HG02610 (cell line): Measurements from ENCODE around the gene MLN.
A peak's percentile ranks its signal among the peaks of the same experiment; 100 is the strongest.

Experiments used
- ATAC-seq: cut with Tn5 transposase; IDR thresholded peaks from one replicate; pipeline ENCODE4 v1.9.1; 2021; ENCODE audit warnings: mild to moderate bottlenecking, moderate library complexity; ENCODE audit not compliant: unreplicated experiment

Gene MLN

GRCh38 chr6:33803571-33804053, at the start of gene MLN:
Gene MLN (minus strand): TSS chr6:33804003. CDS start chr6:33801163, 2,840 bp downstream.
- ATAC-seq: no peak

GRCh38 chr6:33853026-33853425, 49.2 kb upstream of the MLN start:
- no peak for ATAC-seq

- no peak for ATAC-seq
Observed at GRCh38 chr6:33851959-33852358, 48.2 kb upstream of the MLN start.

DNA sequence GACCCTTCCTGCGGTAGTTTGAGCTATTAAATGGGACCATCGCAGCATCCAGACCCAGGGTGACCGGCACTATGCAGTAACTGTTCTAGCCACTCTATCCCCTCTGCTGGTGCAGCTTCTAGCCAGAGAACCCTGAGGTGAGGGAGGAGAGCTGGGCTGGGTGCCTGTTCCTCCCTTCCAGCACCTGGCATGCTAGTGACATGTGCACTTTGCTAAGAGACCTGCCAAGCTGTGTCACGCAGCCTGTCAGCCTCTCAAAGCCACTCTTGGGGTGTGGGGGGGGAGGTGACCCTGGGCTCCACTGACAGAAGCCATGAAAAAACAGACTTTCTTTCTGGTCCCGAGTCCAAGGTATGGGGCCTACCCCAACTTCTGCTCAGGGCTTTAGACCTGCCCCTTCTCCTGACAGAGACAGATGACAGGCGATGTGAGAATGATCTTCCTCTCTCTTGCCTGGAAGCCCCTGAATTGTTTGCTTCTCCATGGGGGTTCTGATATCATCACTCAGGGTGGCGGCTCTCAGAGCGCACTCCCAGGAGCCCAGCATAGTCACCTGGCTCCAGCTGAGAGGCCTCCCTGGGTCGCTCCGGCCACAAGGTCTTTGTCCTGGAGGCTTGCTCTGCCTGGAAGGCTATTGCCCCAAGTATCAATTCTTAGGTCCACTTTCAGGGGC, 47.2 kb upstream of the MLN start:
- ATAC-seq: no peak

DNA sequence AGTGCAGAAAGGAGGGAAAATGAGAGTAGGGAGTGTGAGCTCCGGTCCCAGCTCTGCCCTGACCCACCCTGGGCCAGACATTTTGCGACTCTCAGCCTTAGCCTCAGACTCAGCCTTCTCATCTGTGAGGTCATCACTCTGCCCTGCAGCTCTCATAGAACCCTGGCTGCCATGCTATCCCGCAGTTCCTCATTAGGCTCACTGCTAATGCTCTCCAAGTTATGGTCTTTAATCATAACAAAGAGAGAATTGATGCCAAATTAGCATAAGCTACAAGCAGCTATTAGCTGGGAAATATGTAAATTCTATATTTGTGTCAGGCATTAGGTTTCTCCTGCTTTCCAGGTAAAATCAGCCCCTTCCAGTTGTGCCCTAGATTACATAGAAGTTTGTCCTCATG, 46.5 kb upstream of the MLN start:
- no peak for ATAC-seq

DNA sequence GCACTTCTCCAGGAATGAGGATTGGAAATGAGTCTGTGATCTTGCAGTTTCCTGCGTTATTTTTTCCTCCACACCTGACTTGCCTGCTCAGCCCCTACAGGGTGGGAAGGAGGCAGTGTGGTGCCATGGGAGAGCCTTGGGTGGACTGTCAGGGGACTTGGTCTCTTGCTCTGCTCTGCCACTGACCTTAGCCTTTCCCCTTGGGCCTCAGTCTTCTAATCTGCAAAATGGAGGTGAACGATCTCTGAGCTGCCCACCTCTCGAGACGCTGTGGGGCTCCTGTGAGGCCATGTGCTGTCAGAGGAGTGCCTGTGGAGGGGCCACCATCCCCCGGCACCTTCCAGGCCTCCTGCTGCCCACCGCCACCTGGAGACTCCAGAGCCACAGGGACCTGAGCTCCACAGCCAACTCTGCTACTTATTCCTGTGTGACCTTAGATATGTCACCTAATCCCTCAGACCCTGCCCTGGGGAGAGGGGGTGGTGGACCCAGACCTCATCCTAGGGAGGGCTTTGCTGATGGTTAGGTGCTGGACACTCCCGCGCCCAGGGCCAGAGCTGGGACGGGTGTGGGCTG, 45.8 kb upstream of the MLN start:
- ATAC-seq: no peak

DNA sequence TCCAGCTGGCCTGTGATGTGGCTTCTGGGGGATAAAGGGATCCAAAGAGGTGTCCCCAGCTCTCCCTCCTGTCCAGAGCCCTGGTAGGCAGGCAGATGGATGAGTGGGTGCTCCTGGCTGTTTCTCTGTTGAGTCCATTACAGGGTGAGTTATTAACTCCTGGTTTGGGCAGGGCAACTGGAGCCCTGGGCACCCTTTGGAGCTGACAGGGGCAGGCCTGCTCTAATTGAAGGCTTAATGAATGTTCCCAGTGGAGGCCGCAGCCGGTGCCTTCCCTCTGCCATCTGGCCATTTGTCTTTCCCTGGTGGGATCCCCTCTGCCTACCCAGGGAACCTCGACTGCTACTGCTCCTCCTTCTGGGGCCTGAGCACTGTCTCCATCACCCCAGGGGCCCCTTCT, 44.7 kb upstream of the MLN start:
- no peak for ATAC-seq

DNA sequence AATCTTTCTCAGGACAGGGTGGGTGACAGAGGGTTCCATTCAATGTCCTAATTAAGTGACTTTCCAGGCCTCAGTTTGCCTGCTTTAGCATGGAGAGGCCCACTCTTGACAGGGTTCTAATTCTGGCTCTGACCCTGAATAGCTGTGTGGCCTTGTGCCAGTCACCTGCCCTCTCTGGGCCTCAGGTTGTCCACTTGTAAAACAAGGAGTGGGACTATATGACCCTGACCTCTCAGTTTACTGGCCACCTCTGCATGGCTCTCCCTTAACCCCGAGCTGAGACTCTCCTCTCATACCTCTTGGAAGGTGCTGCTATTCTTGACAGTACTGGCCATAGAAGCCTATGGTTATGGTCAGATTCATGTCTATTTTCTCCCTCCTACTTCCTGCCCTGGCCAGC, 44.1 kb upstream of the MLN start:
- ATAC-seq: no peak

- no peak for ATAC-seq
Observed at GRCh38 chr6:33847078-33847477, 43.3 kb upstream of the MLN start.

- ATAC-seq: no peak
Observed at GRCh38 chr6:33846226-33846625, 42.4 kb upstream of the MLN start.

GRCh38 chr6:33845031-33845745, 41.4 kb upstream of the MLN start:
- ATAC-seq: no peak

DNA sequence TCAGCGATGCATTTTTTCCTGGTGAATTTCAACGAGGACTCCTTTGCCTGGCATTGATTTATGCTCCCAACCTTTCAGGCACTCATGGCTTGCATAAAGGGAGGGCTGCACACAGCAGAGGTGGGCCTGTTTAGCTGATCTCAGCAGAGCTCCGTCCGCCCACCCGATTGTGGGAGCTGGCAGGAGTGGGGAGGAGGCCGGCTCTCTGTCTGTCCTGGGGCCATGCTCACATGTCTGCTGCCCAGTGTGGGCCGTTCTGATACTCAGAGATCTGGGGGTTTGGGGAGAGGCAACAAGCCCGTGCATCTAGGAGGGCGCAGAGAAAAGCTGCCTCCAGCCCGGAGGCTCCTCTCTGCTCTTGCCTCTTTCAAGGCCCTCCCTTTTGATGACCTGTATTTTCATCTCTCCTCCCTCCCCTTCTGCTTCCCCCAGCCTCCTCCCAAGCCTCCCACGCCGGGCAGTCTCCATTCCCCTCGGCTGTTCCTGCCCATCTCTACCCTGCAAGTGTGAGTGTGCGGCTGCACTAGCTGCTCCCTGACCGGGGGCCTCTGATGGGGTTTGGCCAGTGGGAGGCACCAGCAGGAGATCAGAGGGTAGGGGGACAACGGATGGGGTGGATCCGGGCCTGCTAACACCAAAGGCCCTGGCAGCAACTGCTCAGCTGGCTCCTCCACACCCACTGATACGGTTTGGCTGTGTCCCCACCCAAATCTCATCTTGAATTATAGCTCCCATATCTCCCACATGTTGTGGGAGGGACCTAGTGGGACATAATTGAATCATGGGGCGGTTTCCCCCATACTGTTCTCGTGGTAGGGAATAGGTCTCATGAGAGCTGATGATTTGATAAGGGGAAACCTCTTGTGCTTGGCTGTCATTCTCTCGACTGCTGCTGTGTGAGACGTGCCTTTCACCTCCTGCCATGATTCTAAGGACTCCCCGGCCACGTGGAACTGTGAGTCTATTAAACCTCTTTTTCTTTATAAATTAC, 39.6 kb upstream of the MLN start:
- ATAC-seq: no peak

DNA sequence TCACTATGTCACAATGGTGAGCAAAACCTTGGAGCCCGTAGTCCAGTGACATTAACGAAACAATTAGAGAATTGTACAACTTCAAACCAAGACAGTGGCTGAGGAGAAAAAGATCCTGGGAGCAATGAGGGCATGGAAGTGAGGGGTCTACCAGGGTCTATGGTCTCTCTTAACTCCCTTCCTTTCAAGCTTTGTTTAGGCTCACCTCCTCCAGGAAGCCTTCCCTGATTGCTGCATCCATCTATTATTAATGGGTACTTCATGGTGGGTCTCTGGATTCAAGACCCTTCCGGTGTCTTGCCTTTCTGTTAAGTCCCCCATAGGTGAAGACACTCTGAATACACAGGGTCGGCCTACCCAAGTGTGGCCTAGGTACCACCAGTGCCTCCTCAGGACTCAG, 38.1 kb upstream of the MLN start:
- ATAC-seq: no peak

GRCh38 chr6:33841070-33841469, 37.3 kb upstream of the MLN start:
- ATAC-seq: no peak

DNA sequence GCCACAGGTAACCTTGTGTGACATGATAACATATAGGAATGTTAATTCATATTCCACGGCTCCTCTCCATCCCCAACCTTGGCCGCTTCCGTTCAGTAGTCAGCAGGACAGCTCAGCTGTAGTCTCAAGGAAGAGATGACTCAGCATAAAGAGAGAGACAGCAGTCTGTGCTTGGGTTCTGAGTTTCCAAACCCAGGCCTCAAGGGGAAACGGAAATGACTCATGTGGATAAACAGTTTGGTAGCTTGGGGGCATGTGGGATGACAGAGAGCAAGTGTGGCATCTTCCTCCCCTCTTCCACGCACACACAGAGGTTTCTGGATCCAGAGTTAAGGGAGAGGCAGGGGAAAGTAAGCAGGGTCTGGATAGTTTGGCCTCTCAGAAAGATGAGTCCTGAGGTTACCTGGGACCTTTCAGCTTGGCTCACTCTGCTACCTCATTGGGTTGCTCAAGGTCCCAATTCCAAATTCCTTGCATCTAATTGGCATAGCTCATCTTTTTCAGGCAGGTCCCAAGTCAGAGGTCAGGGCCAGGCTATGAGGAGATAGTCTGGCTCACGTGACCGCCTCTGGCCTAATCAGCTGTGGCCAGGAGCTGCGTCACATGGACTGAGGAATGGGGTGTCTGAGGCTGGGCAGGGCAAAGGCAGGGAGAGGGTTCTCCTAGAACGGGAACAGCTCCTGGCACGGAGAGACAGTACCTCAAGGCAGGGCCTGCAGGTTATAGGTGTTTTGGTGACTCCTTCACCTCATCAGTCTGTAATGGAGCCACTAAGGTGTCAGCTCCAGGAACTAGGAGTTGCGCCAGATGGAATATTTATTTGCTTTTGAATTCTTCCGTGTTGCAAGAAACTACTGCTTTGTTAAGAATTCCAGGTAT, 36.5 kb upstream of the MLN start:
- ATAC-seq: peak; percentile 87

GRCh38 chr6:33839399-33840047, 35.7 kb upstream of the MLN start:
- ATAC-seq: no peak

GRCh38 chr6:33838983-33839382, 35.2 kb upstream of the MLN start:
- ATAC-seq: no peak

DNA sequence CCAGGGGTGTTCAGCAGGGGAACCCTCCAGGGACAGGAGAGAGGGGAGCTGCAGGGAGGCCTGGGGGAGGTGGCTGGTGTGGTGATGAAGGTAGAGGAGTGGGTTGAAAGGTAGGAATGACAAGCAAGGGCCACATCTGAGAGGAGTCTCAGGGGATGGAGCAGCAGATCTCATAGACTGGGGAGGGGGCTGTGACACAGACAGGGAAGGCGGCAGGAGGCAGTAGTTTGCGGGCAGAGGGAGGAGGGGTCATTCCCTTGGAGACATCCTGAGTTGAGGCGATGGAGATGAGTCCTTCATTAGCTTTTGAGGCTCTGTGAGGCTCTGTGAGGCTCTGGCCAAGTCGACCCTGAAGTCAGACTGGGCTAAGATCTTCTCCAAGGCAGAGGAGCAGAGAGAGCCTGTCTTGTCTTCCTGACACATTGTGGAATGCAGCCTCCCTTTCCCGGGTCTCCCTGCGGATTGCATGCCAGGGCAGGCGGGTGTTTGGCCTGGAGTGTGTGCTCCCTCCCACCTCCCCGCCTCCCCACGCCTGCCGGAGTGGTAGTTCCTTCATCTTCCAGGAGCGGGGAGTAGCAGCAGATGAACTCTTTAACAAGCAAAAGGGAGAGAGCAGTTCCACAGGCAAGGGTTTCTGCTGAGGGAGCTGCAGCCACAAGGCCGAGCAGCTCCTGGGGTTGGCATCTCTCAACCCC, 34.3 kb upstream of the MLN start:
- no peak for ATAC-seq
